Thyroid gland (tissue), 4 donors: ENCODE data around the gene C1orf122. TPM values are rescaled to one million over a fixed set of nuclear protein-coding genes. Genes with fewer than 3 reads are reported as not detected.

Experiments used
- DNase-seq, 2 donors: peaks; one replicate each; pipeline ENCODE4 v3.0.0-alpha.2; 2019
- H3K27ac ChIP-seq, 3 donors: fragments of 200-600 bp; sonication (generic); 1 replicate in 2 of 3; 2 replicates in 1 of 3; pipeline ENCODE4 v1.5.1; 2016 to 2019; ENCODE audit warnings: mild to moderate bottlenecking in 1 of 3, moderate library complexity in 1 of 3
- H3K27me3 ChIP-seq: fragments of 200-600 bp; sonication (generic); one replicate; pipeline ENCODE4 v1.5.1; 2019
- H3K36me3 ChIP-seq, 2 donors: fragments of 200-600 bp; sonication (generic); one replicate each; pipeline ENCODE4 v1.5.1; 2016 to 2019
- H3K4me1 ChIP-seq, 2 donors: fragments of 200-600 bp; sonication (generic); one replicate each; pipeline ENCODE4 v1.5.1; 2017 to 2019
- H3K4me3 ChIP-seq, 3 donors: fragments of 200-600 bp; sonication (generic); replicated peaks in 1 of 3; 1 replicate in 2 of 3; 2 replicates in 1 of 3; pipeline ENCODE4 v1.5.1; 2016; ENCODE audit warnings: mild to moderate bottlenecking in 1 of 3
- H3K9me3 ChIP-seq: fragments of 200-600 bp; sonication (generic); one replicate; pipeline ENCODE4 v1.5.1; 2017
- POLR2A ChIP-seq, 2 donors: fragments of 450-650 bp; IDR thresholded peaks; one replicate each; pipeline ENCODE4 v1.6.1; 2017; ENCODE audit warnings: antibody characterized with exemption in 2 of 2, mild to moderate bottlenecking in 2 of 2, moderate library complexity in 1 of 2
- WGBS, 2 donors: methylation state at CpG; one replicate each; pipeline ENCODE4 v1.1.5; 2017; 5-methylcytosine and 5-hydroxymethylcytosine counted together
- intact Hi-C: fragments of 100-400 bp; cut with DNase I; formaldehyde crosslinking; loops from one replicate; pipeline ENCODE4 v1.15.1; 2023
- total RNA-seq, 4 donors: library from RNA; depleted of rRNA; stranded (reverse); fragments of >200 nt; gene quantifications; one replicate each; pipeline ENCODE4 v1.2.3, GENCODE V29; 2016
- TF ChIP-seq, protein P1 (sequence below), 6 experiments: fragments of 200-600 bp in 3 of 6; fragments of 450-650 bp in 3 of 6; sonication (generic) in 3 of 6; IDR thresholded peaks; one replicate each; pipeline ENCODE4 v1.5.1; 2016 to 2019; ENCODE audit warnings: antibody characterized with exemption in 6 of 6, mild to moderate bottlenecking in 2 of 6, inconsistent platforms in 1 of 6, moderate library complexity in 1 of 6

The C1orf122 gene
- total RNA-seq, 4 donors from 2014 or later, result 35.4 to 164 (median 69.9) TPM

DNA sequence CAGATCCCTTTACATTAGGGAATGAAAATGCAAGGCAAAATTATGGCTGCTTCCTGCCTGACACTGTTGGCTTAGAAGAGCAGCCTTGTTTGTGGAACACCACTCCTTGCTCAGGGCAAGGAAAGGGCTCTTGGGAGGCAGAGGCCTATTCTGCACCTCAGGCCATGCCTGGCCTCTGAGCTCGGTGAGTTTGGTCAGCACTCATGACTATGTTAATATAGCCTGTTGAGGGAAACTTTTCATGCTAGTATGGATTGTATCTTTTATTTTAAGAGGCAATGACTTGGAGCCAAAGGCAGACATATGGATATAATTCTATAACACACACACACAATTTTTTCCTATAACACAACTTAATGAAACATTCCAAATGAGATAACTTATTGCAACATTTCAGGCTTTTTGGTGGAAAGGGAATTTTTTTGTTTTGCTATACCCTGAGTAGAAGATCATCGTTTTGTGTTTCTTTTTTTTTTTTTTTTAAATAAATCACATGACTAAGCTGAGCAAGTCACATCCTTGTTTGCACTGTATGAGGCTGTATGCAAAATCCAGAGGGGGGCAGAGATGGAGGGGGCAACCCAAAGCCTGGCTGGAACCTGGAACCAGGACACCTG, 6.0 kb downstream of the C1orf122 start:
- Histone ChIP-seq H3K36me3 (peaks cover 0 to 7% of the 10 kb centered on the region in 2 donors), H3K27me3 (no peaks in the 10 kb centered on the region), H3K4me1 (peaks cover 6 to 12% of the 10 kb centered on the region in 2 donors), H3K27ac (no peak overlapping the region), H3K9me3 (no peaks in the 10 kb centered on the region), H3K4me3 (no peak overlapping the region)
- no peak for TF ChIP-seq POLR2A (IDR thresholded peaks at IDR 0.05)
- TF ChIP-seq, protein P1, sequence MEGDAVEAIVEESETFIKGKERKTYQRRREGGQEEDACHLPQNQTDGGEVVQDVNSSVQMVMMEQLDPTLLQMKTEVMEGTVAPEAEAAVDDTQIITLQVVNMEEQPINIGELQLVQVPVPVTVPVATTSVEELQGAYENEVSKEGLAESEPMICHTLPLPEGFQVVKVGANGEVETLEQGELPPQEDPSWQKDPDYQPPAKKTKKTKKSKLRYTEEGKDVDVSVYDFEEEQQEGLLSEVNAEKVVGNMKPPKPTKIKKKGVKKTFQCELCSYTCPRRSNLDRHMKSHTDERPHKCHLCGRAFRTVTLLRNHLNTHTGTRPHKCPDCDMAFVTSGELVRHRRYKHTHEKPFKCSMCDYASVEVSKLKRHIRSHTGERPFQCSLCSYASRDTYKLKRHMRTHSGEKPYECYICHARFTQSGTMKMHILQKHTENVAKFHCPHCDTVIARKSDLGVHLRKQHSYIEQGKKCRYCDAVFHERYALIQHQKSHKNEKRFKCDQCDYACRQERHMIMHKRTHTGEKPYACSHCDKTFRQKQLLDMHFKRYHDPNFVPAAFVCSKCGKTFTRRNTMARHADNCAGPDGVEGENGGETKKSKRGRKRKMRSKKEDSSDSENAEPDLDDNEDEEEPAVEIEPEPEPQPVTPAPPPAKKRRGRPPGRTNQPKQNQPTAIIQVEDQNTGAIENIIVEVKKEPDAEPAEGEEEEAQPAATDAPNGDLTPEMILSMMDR (IDR thresholded peaks at IDR 0.05), result no peak
- DNase-seq, result no peak
- 72 to 86% methylated on average over 2 of the region's 2 CpGs for WGBS, 2 donors
- intact Hi-C loops, result no loop called here

DNA sequence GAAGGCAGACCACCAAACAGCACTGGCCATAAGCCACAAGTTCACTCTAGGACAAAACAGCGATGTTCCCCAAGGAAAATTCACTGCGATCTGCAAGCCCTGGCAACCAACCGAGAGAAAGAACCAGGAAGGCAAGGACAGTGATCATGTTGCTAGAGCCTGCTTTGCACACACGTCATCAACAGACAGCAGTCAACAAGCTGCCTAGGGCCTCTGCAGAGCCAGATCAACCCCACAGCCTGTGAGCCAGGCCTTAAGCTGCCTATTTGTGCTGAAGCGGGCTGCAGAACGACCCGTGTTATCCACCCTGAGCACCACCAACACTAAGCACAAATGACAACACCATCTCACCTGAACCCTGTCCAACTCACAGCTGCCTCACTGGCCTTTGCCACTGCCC, 6.7 kb downstream of the C1orf122 start:
- intact Hi-C loops, result no loop called here
- Histone ChIP-seq H3K36me3 (peaks cover 0 to 7% of the 10 kb centered on the region in 2 donors), H3K27ac (no peak overlapping the region), H3K4me1 (peaks cover 1 to 7% of the 10 kb centered on the region in 2 donors), H3K27me3 (no peaks in the 10 kb centered on the region), H3K9me3 (no peaks in the 10 kb centered on the region), H3K4me3 (no peak overlapping the region)
- WGBS, 2 donors, result 80 to 82% methylated on average over 5 to 7 of the region's 7 CpGs
- no peak for DNase-seq
- TF ChIP-seq, protein P1 (IDR thresholded peaks at IDR 0.05), result no peak
- TF ChIP-seq POLR2A (IDR thresholded peaks at IDR 0.05), result no peak

DNA sequence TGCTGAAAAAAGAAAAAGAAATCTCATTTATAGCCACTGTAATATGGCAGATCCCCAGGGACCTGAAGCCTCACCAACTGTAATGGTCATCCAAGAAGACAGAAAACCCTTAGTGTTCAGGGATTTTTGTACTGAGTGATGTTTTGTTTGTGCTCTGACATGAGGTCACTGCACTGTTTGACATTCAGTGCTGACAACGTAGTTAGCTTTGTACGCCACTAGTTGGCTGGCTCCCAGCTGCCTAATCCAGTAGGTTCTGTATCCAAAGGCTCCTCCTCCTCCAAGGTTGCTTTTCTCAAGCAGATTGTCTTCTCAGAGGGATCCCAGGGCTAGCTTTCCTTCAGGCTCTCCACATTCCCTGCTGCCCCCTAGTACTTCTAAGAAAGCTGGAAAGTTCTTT, 9.9 kb downstream of the C1orf122 start:
- peaks cover 0 to 4% of the 10 kb centered on the region in 2 donors for H3K4me1 ChIP-seq
- peak overlapping the region in 1 of 3 donors; percentile 5 for H3K27ac ChIP-seq
- TF ChIP-seq, protein P1 (IDR thresholded peaks at IDR 0.05), result no peak
- TF ChIP-seq POLR2A (IDR thresholded peaks at IDR 0.05), result no peak
- DNase-seq, result peak in 1 of 2 donors; percentile 36
- no peaks in the 10 kb centered on the region for H3K9me3 ChIP-seq
- WGBS, 2 donors, result 42 to 43% methylated on average over 2 of the region's 2 CpGs
- H3K27me3 ChIP-seq, result no peaks in the 10 kb centered on the region
- H3K36me3 ChIP-seq, result peaks cover 8 to 27% of the 10 kb centered on the region in 2 donors
- intact Hi-C loops, result no loop called here
- H3K4me3 ChIP-seq, result no peak overlapping the region

DNA sequence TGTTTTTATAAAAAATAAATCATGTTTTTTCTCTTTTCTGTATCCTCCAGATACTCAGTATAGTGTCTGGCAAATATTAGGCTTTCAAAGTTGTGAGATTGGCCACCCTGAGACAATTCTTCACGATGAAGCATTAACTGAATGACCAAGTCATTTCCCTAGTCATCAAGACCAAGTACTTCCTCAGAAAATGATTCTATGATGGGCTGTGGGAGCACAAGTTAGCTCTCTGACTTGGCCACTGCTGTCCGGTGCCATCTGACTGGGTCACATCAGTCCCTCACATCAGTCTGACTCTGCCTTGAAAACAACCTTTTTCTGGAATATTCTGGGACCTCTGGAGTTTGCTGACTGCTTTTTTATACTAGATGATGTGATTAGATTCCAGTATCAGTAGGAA, 13.9 kb downstream of the C1orf122 start:
- Histone ChIP-seq H3K27ac (no peak overlapping the region), H3K4me3 (no peak overlapping the region), H3K9me3 (no peaks in the 10 kb centered on the region), H3K36me3 (peaks cover 12 to 38% of the 10 kb centered on the region in 2 donors), H3K4me1 (peaks cover 0 to 4% of the 10 kb centered on the region in 2 donors), H3K27me3 (no peaks in the 10 kb centered on the region)
- 89 to 96% methylated on average over 2 of the region's 2 CpGs for WGBS, 2 donors
- DNase-seq, result no peak
- intact Hi-C loops, result no loop called here
- TF ChIP-seq, protein P1 (IDR thresholded peaks at IDR 0.05), result no peak
- no peak for TF ChIP-seq POLR2A (IDR thresholded peaks at IDR 0.05)

DNA sequence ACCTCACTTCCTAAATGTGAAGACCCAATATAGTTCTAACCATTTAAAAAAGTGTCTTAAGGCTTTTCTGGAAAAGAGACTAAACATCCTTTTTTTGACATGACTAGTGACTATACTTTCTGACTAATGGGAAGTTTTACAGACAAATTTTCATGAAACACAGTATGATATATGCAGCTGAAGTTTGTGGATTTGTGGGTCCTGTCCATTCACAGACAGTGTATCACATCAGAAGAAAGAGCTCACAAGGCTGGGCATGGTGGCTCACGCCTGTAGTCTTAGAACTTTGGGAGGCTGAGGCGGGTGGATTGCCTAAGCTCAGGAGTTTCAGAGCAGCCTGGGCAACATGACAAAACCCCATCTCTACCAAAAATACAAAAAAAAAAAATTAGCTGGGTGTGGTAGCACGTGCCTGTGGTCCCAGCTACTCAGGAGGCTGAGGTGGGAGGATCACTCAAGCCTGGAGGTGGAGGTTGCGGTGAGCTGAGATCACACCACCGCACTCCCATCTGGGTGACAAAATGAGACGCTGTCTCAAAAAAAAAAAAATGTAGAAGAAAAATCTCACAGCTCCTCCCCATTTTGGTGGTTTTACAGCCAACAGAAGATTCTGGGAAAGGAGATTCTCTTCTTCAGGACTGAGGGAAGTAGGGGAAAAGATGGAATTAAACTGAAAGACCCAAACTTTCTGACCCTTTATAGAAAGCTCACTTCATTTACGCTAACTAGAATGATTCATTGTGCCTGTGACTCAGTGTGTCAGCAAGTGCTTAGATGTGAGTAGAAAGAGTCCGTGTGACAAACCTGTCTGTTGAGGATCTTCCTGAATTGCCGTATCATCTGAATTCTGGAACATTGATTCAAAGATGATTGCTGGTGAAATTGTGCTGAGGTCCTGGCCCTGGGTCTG, 15.6 kb downstream of the C1orf122 start:
- Histone ChIP-seq H3K4me3 (no peak overlapping the region), H3K27ac (no peak overlapping the region), H3K27me3 (no peaks in the 10 kb centered on the region), H3K36me3 (peaks cover 12 to 31% of the 10 kb centered on the region in 2 donors), H3K4me1 (no peaks in the 10 kb centered on the region), H3K9me3 (no peaks in the 10 kb centered on the region)
- TF ChIP-seq POLR2A (IDR thresholded peaks at IDR 0.05), result no peak
- TF ChIP-seq, protein P1 (IDR thresholded peaks at IDR 0.05), result no peak
- WGBS, 2 donors, result 91 to 94% methylated on average over 9 of the region's 9 CpGs
- DNase-seq, result no peak
- intact Hi-C loops, result no loop called here
